ENCODE data around the gene KRT76. TPM values are rescaled to one million over a fixed set of nuclear protein-coding genes. Genes with fewer than 3 reads are reported as not detected.

The KRT76 gene
- total RNA-seq = not detected in 2 replicates

- intact Hi-C loops (cut with micrococcal nuclease) = no loop called here
These were observed at the start of gene KRT76 for GRCh38 chr12:52776913-52777395. Gene KRT76 (minus strand): TSS chr12:52777345. CDS start chr12:52777291, 54 bp downstream.

DNA sequence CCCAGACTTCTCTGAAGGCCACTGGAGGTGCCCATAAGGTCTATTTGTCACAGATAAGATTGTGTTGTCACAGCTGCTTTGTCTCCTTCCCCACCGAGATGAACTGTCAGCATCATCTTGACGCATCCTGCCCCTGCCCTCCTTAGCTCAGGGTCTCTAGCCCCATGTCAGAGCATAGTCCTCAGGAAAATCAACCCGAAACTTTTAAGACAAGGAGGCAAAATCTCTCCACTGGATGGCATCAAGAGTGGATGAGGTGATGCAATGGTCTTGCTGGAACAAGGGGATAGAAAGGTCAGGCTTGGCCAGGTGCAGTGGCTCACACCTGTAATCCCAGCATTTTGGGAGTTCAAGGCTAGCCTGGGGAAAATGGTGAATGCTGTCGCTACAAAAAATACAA is 48.8 kb upstream of the KRT76 start:
- intact Hi-C loops (cut with micrococcal nuclease) = no loop called here

GRCh38 chr12:52824741-52825410 is 47.7 kb upstream of the KRT76 start:
- intact Hi-C loops (cut with micrococcal nuclease) = no loop called here

DNA sequence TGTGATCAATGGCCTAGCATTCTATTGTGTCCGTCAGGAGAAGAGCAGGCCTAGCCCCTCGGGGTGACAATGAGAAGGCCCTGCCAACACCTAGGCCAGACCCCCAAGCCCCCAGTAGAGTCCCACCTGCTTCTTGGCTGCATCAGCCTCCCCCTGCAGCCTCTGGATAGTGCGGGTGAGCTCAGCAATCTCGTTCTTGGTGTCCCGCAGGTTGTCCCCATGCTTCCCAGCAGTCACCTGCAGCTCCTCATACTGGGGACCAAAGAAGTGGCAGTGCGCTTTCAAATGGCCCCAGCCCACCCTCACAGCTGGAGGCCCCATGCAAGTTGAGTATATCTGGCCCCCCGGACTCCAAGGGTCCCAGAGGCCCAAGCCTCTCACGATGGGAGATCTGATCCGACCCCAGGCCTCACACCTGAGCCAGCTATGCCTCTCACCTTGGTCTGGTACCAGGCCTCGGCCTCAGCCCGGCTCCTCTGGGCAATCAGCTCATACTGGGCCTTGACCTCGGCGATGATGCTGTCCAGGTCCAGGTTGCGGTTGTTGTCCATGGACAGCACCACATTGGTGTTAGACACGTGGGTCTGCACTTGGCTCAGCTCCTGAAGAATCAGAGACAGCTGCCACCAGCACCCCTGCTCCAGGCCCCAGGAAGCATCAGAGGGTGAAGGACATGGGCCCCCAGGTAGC is 46.8 kb upstream of the KRT76 start:
- intact Hi-C loops (cut with micrococcal nuclease) = no loop called here

DNA sequence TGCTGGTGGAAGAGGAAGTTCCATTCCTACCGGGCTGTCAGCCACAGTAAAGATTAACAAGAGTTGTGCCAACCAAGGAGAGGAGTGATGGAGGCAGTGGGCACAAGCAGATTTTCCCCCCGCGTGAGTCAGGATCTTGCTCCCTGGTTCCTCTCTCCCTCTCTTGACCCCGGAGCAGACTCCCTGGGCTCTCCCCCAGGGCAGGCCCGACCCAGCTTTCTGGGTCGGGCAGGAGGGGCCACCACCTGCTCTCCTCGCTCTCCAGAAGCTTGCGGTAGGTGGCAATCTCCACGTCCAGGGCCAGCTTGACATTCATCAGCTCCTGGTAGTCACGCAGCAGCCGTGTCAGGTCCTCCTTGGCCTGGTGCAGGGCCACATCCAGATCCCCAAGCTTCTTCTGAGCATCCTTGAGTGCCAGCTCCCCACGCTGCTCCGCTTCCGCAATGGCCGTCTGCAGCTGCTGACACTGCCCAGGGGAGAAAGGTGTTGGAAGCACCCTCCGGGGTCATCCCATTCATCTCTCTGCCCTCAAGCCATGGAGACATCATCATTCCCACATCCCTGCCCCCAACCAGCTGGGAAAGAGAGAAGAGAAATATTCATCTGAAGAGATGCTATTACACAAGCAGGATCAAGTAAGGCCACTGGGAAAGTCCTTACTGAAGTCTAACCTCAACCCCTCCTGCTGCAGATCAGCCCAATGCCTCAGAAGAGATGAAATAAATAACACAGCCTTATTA is 45.8 kb upstream of the KRT76 start:
- intact Hi-C loops (cut with micrococcal nuclease) = no loop called here

DNA sequence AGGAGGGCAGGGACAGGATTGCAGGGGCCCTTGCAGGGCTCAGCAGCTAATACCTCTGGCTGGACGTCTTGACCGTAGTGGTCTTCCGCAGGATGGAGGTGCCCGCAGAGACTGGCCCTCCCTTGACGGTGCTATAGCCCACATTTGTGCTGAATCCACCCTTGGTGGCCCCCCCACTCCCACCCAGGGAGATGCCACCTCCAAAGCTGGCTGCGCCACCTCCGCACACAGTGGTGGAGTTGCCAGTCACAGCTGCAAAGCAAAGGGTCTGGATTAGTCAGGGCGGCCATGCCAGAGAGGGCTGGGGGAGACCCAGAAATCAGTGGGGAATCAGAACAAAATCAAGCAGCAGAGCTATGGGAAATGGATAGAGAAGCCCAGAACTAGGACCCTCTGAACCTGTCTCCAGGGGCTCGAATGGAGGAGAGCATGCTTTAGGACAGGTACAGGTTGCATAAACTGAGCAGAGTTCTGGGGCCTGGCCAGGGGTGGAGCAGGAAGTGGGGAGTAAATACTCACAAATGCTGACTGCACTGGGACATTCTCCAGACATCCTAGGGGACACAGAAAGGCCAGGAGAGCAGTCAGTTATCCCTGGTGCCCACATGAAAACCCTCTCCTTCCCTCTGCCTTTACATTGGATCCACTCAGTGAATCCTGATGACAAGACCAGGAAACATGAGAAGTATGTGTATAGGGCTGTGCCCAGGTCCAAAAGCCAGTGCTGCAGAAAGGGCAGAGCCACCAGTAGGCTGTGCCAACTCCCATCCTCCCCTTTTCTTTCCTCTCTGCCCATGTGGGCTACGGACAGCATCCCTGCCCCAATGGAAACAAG is 44.9 kb upstream of the KRT76 start:
- intact Hi-C loops (cut with micrococcal nuclease) = no loop called here

DNA sequence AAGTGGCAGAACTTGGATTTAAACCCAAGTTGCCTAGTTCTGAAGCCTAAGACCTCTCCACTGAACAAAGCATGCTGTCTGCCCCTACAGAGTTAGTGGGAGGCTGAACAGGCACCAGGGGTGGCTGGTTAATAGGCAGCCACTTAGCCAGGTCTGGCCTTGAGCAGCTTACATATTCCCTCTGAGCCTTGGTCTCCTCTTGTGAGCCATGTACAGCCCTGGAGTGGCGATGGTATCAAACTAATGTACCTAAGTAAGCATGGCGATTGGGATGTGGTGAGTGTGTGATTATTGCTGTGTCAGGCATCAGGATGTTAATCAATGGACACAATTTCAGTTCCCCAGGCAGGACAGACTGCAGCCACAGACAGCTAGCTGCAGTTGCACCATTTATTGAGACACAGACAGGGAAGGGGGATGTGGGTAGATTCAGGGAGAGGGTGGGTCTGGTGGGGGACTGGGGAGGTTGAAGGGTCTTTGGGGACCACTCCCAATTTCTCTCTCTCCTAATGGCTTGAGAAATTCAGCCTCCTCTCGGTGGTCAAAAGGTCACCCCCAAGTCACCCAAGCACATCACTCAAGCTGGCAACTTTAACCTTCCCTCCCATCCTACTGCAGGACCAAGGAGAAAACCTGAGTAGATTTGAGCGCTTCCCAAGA is 44.1 kb upstream of the KRT76 start:
- intact Hi-C loops (cut with micrococcal nuclease) = no loop called here

- intact Hi-C loops (cut with micrococcal nuclease) = no loop called here
These were observed 43.4 kb upstream of the KRT76 start for GRCh38 chr12:52820521-52820920.

- intact Hi-C loops (cut with micrococcal nuclease) = no loop called here
These were observed 42.8 kb upstream of the KRT76 start for GRCh38 chr12:52819731-52820510.

DNA sequence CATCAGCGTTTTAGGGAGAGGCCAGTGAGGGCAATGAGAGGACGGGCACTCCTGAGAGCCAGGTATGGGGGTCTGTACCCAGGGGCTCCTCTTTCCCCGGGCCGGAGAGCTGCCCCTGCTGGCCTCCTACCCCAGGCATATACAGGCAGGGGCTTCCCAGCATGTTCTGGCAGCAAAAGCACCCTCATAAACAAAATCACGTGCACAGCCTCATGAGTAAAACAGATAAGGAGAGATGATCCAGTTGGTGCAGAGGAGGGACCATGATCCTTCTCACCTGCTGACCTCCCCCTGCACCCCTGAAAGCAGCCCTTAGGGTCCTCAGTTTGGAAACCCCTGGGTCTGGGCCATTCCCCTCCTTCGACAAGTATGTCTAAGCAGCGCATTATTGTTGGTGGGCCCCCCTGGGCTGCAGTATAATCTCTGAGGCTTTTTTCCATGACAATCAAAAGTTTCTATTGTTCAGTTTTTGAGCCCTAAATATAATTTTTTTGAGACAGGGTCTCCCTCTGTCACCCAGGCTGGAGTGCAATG is 41.8 kb upstream of the KRT76 start:
- intact Hi-C loops (cut with micrococcal nuclease) = no loop called here

DNA sequence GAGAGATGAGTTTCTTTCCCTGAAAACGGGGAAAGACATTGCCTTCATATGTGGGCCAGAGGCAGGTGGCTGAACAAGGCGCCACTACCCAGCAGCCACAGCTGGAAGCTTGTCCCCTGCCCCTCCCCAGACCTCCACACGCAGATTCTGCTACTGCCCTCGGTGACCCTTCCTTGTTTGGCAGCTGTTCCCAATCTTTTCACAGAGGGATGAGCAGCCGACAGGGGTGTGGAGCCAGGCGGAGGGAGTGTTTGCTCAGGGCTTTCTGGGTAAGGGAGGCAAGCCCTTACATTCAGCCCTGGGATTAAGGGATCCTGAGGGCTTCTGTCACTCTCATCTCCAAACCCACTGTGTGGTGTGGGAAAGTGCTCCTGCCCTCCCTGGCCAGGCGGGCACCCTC is 41.2 kb upstream of the KRT76 start:
- intact Hi-C loops (cut with micrococcal nuclease) = no loop called here

DNA sequence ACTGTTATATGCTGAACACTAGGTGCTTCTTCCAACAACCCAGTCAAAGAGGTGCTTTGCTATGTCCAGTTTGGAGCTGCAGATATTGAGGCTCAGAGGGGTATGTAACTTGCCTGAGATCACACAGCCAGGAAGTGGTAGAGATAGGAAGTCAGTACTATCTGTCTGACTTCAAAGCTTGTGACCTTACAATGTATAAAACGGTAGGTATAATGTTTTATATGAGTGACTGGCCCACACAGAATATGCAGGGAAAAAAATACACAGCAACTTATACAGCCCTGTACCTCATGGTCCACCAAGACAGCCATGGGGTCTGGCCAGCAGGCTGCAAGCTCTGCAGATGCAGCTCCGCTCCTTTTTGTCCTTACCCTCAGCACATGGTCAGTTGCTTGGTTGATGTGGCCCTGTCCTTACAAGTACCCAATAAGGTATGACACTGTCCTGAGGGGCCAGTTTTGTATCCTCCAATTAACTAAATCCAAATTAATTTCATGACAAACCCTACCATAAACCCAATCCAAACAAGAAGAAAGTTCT is 40.6 kb upstream of the KRT76 start:
- intact Hi-C loops (cut with micrococcal nuclease) = no loop called here

DNA sequence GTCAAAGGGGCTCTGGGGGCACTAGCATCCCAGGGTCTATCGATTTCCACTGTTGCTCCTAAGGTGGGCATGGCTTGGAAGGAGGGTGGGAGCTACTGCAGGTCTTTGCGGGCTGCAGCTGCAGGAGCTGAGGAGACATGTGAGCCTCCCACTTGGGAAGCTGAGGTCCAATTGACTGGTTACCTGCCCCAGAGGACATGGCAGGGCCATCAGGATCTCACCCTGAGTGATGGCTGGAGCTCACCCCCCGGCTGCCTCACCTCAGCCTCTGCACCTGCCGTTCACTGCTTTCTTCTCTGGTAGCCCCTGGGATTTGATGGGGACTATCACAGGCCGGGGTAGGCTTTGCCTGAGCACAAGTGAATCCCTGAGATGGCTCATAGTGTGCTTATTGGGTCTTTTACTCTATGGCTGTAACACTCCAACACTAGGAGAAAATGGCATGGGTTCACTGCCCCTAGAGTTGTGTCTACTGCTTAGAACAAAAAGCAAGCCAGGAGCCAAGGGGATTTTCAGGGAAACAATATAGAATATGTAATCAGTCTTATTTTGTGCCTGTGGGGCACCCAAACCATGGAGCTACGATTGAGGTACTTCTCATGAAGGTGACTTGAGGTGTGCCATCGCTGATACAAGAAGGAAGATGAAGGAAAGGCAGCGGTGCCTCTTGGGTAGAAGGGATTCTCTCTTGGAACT is 40.0 kb upstream of the KRT76 start:
- intact Hi-C loops (cut with micrococcal nuclease) = no loop called here

DNA sequence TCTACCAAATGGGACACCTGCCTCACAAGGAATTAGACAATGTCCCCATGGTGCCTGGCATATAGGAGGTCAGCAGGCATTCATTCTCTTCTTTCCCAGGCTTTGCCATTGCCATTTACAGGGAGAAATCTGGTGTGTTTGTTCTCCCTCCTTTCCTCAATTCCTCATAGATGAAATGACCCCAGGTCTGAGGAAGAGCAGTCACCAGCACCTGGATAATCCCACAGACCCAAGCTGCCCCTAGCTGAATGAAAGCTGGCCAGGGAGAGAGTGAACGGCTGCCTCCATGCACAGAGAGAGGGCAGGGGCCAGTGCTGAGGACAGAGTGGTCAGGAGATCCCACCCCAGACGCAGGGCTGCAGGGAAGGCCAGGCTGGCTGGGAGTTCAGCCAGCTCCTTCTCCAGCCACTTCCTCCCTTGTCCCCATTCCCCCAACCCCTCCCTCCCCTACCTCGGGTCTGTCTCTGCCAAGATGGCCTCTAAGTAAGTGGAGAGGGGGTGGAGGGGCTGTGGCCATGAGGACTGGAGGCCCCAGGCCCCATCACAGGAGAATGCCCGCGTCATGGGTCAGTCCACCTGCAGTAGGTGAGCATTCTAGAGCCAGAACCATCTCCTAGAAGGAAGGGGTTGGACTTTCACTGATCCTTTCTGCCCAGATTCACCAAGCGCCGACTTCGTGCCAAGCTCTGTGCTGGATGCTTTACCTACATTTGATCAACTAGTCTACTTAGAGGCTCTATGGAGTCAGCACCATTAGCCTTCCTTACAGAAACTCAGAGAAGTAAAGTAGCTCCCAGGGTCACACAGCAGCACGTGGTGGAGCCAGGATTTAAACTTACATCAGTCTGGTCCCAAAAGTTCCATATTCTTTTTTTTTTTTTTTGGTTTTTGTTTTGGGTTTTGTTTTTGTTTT is 38.8 kb upstream of the KRT76 start:
- intact Hi-C loops (cut with micrococcal nuclease) = no loop called here

DNA sequence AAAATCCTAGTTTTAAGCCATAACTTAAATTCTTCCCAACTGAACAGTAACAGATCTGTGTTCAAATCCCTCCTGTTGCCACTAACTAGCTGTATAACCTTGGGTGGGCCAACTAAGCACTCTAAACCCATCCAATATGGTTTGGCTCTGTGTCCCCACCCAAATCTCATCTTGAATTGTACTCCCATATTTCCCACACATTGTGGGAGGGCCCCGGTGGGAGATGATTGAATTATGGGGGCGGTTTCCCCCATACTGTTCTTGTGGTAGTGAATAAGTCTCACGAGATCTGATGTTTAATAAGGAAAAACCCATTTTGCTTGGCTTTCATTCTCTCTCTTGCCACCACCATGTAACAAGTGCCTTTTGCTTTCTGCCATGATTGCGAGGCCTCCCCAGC is 38.0 kb upstream of the KRT76 start:
- intact Hi-C loops (cut with micrococcal nuclease) = no loop called here

DNA sequence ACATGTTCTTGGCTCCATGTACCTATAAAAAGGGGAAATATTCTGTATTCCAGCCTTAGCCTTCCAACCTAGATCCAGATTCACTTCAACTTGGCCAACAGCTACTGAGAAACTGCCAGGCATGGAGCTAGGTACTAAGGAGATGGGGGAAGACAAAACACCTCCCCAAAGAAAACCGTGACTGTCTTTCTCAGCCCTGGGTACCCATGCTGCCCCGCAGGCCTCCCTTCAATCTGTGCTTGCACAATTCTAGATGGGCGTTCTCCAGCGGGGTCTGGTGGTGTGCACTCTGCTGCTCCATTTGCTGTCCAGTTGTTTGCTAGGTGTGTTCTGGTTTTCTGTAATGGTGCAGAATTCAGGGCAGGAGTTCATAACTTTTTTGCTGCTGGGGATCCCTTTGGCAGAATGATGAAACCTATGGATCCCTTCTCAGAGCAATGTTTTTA is 37.6 kb upstream of the KRT76 start:
- intact Hi-C loops (cut with micrococcal nuclease) = no loop called here

- intact Hi-C loops (cut with micrococcal nuclease) = no loop called here
These were observed 37.0 kb upstream of the KRT76 start, which contains the start of gene KRT4 for GRCh38 chr12:52813885-52814709. Gene KRT4 (minus strand): TSS chr12:52814116. CDS start chr12:52814058, 58 bp downstream.
